H9 (cell line): ENCODE data around the gene NLRP5. TPM values are rescaled to one million over a fixed set of nuclear protein-coding genes. Genes with fewer than 3 reads are reported as not detected.

Experiments
- DNase-seq: peaks from one replicate; pipeline ENCODE4 v3.0.0-alpha.2; 2017
- H2AFZ ChIP-seq: one replicate; pipeline ENCODE4 v1.6.1; 2013; ENCODE audit warnings: mild to moderate bottlenecking, low read length, control low read depth, moderate library complexity
- H2AK5ac ChIP-seq: 2 replicates; pipeline ENCODE4 v1.6.1; 2013; ENCODE audit warnings: low read length, control low read depth, mixed read lengths; ENCODE audit not compliant: insufficient read length
- H2BK120ac ChIP-seq: one replicate; pipeline ENCODE4 v1.6.1; 2013; ENCODE audit warnings: low read depth, mild to moderate bottlenecking, low read length, control low read depth, inconsistent platforms; ENCODE audit not compliant: poor library complexity, severe bottlenecking
- H2BK12ac ChIP-seq: 2 replicates; pipeline ENCODE4 v1.6.1; 2013; ENCODE audit warnings: low read length, control low read depth, mixed read lengths, low read depth; ENCODE audit not compliant: insufficient read length
- H2BK15ac ChIP-seq: 2 replicates; pipeline ENCODE4 v1.6.1; 2013; ENCODE audit warnings: low read depth, low read length, control low read depth
- H2BK20ac ChIP-seq: one replicate; pipeline ENCODE4 v1.6.1; 2013; ENCODE audit warnings: low read depth, mild to moderate bottlenecking, low read length, control low read depth, inconsistent platforms; ENCODE audit not compliant: poor library complexity, severe bottlenecking
- H2BK5ac ChIP-seq: 2 replicates; pipeline ENCODE4 v1.6.1; 2013; ENCODE audit warnings: low read length, control low read depth, mixed read lengths; ENCODE audit not compliant: insufficient read length
- H3K14ac ChIP-seq: 2 replicates; pipeline ENCODE4 v1.6.1; 2013; ENCODE audit warnings: low read length, control low read depth; ENCODE audit not compliant: insufficient read depth
- H3K18ac ChIP-seq: 2 replicates; pipeline ENCODE4 v1.6.1; 2013; ENCODE audit warnings: low read depth, mild to moderate bottlenecking, mixed read lengths, low read length, control low read depth; ENCODE audit not compliant: insufficient read length
- H3K23ac ChIP-seq: 2 replicates; pipeline ENCODE4 v1.6.1; 2013; ENCODE audit warnings: low read length, control low read depth, mixed read lengths, low read depth; ENCODE audit not compliant: insufficient read length
- H3K23me2 ChIP-seq: 2 replicates; pipeline ENCODE4 v1.6.1; 2013; ENCODE audit warnings: low read depth, mild to moderate bottlenecking, mixed read lengths, low read length, control low read depth; ENCODE audit not compliant: insufficient read length, poor library complexity, severe bottlenecking
- H3K27ac ChIP-seq: 2 replicates; pipeline ENCODE4 v1.5.1; 2013; ENCODE audit warnings: low read length, control low read depth, mixed read lengths, low read depth; ENCODE audit not compliant: insufficient read length
- H3K27me3 ChIP-seq: 2 replicates; pipeline ENCODE4 v1.6.1; 2013; ENCODE audit warnings: low read length, control low read depth, inconsistent platforms; ENCODE audit not compliant: insufficient read depth
- H3K4ac ChIP-seq: 2 replicates; pipeline ENCODE4 v1.6.1; 2013; ENCODE audit warnings: low read depth, mild to moderate bottlenecking, control low read depth, inconsistent platforms, low read length, moderate library complexity
- H3K4me1 ChIP-seq: 2 replicates; pipeline ENCODE4 v1.6.1; 2013; ENCODE audit warnings: low read length, control low read depth, inconsistent platforms; ENCODE audit not compliant: insufficient read depth
- H3K4me2 ChIP-seq: 2 replicates; pipeline ENCODE4 v1.6.1; 2013; ENCODE audit warnings: low read length, control low read depth, mixed read lengths; ENCODE audit not compliant: insufficient read length, insufficient read depth
- H3K56ac ChIP-seq: 2 replicates; pipeline ENCODE4 v1.6.1; 2013; ENCODE audit warnings: low read depth, mild to moderate bottlenecking, mixed read lengths, low read length, control low read depth; ENCODE audit not compliant: insufficient read length
- H3K79me1 ChIP-seq: 2 replicates; pipeline ENCODE4 v1.6.1; 2013; ENCODE audit warnings: low read depth, mild to moderate bottlenecking, moderate library complexity, low read length, control low read depth, inconsistent platforms; ENCODE audit not compliant: insufficient read depth, poor library complexity, severe bottlenecking
- H3K79me2 ChIP-seq: 2 replicates; pipeline ENCODE4 v1.6.1; 2013; ENCODE audit warnings: low read length, control low read depth, inconsistent platforms; ENCODE audit not compliant: insufficient read depth
- H3K9ac ChIP-seq: 2 replicates; pipeline ENCODE4 v1.6.1; 2013; ENCODE audit warnings: low read length, control low read depth, mixed read lengths; ENCODE audit not compliant: insufficient read length; ENCODE audit errors: extremely low read depth
- H3K9me3 ChIP-seq: one replicate; pipeline ENCODE4 v1.6.1; 2013; ENCODE audit warnings: low read depth, low read length, inconsistent platforms; ENCODE audit not compliant: control insufficient read depth
- H3T11ph ChIP-seq: one replicate; pipeline ENCODE4 v1.6.1; 2013; ENCODE audit warnings: mild to moderate bottlenecking, low read length, control low read depth, inconsistent platforms
- H4K20me1 ChIP-seq: one replicate; pipeline ENCODE4 v1.6.1; 2013; ENCODE audit not compliant: control insufficient read depth, insufficient read length, insufficient read depth
- H4K5ac ChIP-seq: 2 replicates; pipeline ENCODE4 v1.6.1; 2013; ENCODE audit warnings: low read depth, mild to moderate bottlenecking, mixed read lengths, low read length, control low read depth; ENCODE audit not compliant: insufficient read length
- H4K8ac ChIP-seq: replicated peaks from 2 replicates; pipeline ENCODE4 v1.6.1; 2013; ENCODE audit warnings: low read length, control low read depth, mixed read lengths, low read depth; ENCODE audit not compliant: insufficient read length
- H4K91ac ChIP-seq: 2 replicates; pipeline ENCODE4 v1.6.1; 2013; ENCODE audit warnings: low read depth, mild to moderate bottlenecking, moderate library complexity, mixed read lengths, low read length, control low read depth; ENCODE audit not compliant: insufficient read length
- H3K27ac Mint-ChIP-seq, 3 experiments: 2 replicates in 2 of 3; 3 replicates in 1 of 3; pipeline ENCODE4 v1.8.0; 2020 to 2021; ENCODE audit warnings: mixed read lengths in 3 of 3, mild to moderate bottlenecking in 1 of 3, moderate library complexity in 1 of 3
- H3K27me3 Mint-ChIP-seq: 2 replicates; pipeline ENCODE4 v1.8.0; 2021; ENCODE audit warnings: low read depth, mild to moderate bottlenecking, moderate library complexity, mixed read lengths
- H3K36me3 Mint-ChIP-seq, 3 experiments: 2 replicates in 2 of 3; 3 replicates in 1 of 3; pipeline ENCODE4 v1.8.0; 2020 to 2021; ENCODE audit warnings: low read depth in 3 of 3, mixed read lengths in 3 of 3; ENCODE audit not compliant: insufficient read depth in 1 of 3
- H3K4me1 Mint-ChIP-seq, 2 experiments: 2 replicates each; pipeline ENCODE4 v1.8.0; 2020; ENCODE audit warnings: mixed read lengths in 2 of 2
- H3K4me3 Mint-ChIP-seq, 2 experiments: 2 replicates in 1 of 2; 3 replicates in 1 of 2; pipeline ENCODE4 v1.8.0; 2020 to 2021; ENCODE audit warnings: mild to moderate bottlenecking in 2 of 2, mixed read lengths in 2 of 2, moderate library complexity in 1 of 2
- H3K9me3 Mint-ChIP-seq, 2 experiments: 2 replicates in 1 of 2; 3 replicates in 1 of 2; pipeline ENCODE4 v1.8.0; 2020; ENCODE audit warnings: mild to moderate bottlenecking in 2 of 2, mixed read lengths in 2 of 2, moderate library complexity in 1 of 2
- CTCF ChIP-seq: fragments of 200-600 bp; sonication (generic); conservative IDR thresholded peaks from 3 replicates; pipeline ENCODE4 v1.8.0; 2021; ENCODE audit warnings: antibody characterized with exemption, mild to moderate bottlenecking
- WGBS: extraction: QIAGEN DNeasy Blood & Tissue Kit; methylation state at CpG from one replicate; pipeline ENCODE4 v1.1.7; 2013; ENCODE audit warnings: missing lambda C conversion rate, low lambda C conversion rate, mixed read lengths; ENCODE audit not compliant: insufficient read length; ENCODE audit errors: extremely low coverage; 5-methylcytosine and 5-hydroxymethylcytosine counted together
- total RNA-seq: library from RNA; stranded (reverse); gene quantifications from 2 replicates; pipeline ENCODE4 v1.2.1, GENCODE V29; 2021

Gene NLRP5
- total RNA-seq, 1 experiment from 2014 or later, result not detected

DNA sequence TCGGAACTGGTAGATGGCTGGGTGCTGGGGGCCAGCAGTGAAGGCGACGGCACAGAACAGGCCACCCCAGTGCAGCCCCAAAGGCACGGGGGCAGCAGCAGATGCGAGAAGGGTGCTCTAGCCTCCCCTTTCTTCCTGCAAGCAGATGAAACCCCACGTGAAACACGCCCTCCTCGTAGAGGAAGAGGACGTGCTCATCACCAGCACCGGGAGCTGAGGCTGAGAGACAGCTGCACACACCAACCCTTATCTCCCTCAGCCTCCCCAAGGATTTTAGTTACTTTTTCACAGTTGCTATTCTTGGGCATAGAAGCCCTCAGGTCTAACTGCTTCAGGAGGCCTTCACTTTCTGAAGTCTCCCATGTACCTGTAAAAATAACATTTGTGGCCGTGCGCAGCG is 122.7 kb downstream of the NLRP5 start:
- Histone ChIP-seq H2BK5ac (no peak overlapping the region), H2BK15ac (no peak overlapping the region), H3K14ac (0 out of 2 replicates have a peak overlapping the region, but pooled peaks have one; percentile 42), H3T11ph (no peak overlapping the region), H3K23ac (no peak overlapping the region), H3K56ac (no peak overlapping the region), H2AFZ (no peak overlapping the region), H4K91ac (no peak overlapping the region), H3K9me3 (no peaks in the 10 kb centered on the region), H3K23me2 (no peaks in the 10 kb centered on the region), H3K4me2 (no peak overlapping the region), H4K20me1 (peaks cover 3% of the 10 kb centered on the region), H2BK120ac (no peak overlapping the region), H2BK12ac (no peak overlapping the region), H3K4me1 (peaks cover 13% of the 10 kb centered on the region), H3K9ac (no peak overlapping the region), H3K4ac (no peak overlapping the region), H3K27ac (no peak overlapping the region), H3K79me2 (peaks cover 68% of the 10 kb centered on the region; the same call in 1 of the 2 replicates), H3K79me1 (no peaks in the 10 kb centered on the region), H4K8ac (no peak overlapping the region), H3K18ac (no peak overlapping the region), H2AK5ac (no peak overlapping the region), H4K5ac (no peak overlapping the region), H2BK20ac (no peak overlapping the region), H3K27me3 (no peaks in the 10 kb centered on the region)
- no peak for TF ChIP-seq CTCF
- Mint-ChIP-seq H3K4me3 (peak overlapping the region in 1 of 2 experiments; percentile 44; a peak in 1 of 5 replicates), H3K4me1 (peaks cover 62 to 78% of the 10 kb centered on the region in 2 experiments), H3K27ac (peak overlapping the region in 1 of 3 experiments; percentile 53; a peak in 1 of 7 replicates), H3K9me3 (no peaks in the 10 kb centered on the region), H3K27me3 (no peaks in the 10 kb centered on the region), H3K36me3 (peaks cover 4 to 13% (median 4%) of the 10 kb centered on the region in 3 experiments; a peak in 5 of 7 replicates)
- no peak for DNase-seq
- no CpG with 5 or more reads among the region's 13 CpGs for WGBS
